ENCODE data around the gene MT1E. TPM values are rescaled to one million over a fixed set of nuclear protein-coding genes. Genes with fewer than 3 reads are reported as not detected.

MT1E gene
- total and polyA plus RNA-seq, 3 donors from 2014 or later: 10.5 to 55.4 (median 22.4) TPM

DNA sequence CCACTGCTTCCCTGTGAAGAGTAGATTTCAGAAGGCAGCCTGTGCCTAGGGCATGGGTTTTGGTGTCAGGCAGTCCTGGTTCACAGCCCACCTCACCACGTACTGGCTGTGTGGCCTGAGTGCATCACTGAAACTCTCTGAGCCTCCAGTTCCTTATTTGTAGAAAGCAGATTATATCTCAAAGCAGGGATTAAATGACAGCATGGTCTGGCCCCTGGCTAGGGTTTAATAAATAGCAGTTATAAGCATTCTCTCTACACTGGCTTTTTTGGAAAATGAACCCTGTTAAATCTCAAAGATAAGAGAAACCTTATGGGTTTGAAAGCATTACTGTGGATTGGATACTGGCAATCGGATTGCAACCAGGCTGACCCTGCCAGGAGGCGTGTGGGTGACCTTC is 4.0 kb downstream of the MT1E start:
- H3K4me1 ChIP-seq: peaks cover 8% of the 10 kb centered on the region
- H3K36me3 ChIP-seq (ENCODE audit: low read depth, missing control alignments): no peaks in the 10 kb centered on the region
- DNase-seq: no peak
- H3K27ac ChIP-seq: no peak overlapping the region
- no peak overlapping the region for H3K4me3 ChIP-seq
- no peak for TF ChIP-seq POLR2A (IDR thresholded peaks at IDR 0.05)
- TF ChIP-seq, protein P1, sequence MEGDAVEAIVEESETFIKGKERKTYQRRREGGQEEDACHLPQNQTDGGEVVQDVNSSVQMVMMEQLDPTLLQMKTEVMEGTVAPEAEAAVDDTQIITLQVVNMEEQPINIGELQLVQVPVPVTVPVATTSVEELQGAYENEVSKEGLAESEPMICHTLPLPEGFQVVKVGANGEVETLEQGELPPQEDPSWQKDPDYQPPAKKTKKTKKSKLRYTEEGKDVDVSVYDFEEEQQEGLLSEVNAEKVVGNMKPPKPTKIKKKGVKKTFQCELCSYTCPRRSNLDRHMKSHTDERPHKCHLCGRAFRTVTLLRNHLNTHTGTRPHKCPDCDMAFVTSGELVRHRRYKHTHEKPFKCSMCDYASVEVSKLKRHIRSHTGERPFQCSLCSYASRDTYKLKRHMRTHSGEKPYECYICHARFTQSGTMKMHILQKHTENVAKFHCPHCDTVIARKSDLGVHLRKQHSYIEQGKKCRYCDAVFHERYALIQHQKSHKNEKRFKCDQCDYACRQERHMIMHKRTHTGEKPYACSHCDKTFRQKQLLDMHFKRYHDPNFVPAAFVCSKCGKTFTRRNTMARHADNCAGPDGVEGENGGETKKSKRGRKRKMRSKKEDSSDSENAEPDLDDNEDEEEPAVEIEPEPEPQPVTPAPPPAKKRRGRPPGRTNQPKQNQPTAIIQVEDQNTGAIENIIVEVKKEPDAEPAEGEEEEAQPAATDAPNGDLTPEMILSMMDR (IDR thresholded peaks at IDR 0.05): no peak
- no peaks in the 10 kb centered on the region for H3K27me3 ChIP-seq
- no peaks in the 10 kb centered on the region for H3K9me3 ChIP-seq
- WGBS, 2 donors: 86 to 91% methylated on average over 2 to 3 of the region's 3 CpGs
- intact Hi-C loops (cut with DNase I; ENCODE audit: low total_unique reads): no loop called here

DNA sequence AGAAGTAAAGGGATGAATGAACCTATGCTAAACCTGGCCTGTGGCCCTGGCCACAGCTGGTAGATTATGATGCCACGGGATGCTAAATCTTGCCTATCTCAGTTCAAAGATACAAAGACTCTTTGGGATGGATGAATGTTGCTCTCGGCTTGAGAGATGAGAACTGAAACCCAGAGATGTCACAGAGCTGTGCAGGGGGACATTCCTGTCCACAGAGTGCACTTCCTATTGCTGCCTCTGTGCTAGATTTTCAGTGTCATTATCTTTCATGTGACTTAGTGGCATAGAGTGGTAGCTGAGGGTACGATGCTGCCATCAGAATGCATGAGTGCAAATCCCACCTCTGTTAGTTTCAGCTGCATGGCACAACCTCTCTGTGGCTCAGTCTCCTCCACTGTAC is 4.6 kb downstream of the MT1E start:
- TF ChIP-seq POLR2A (IDR thresholded peaks at IDR 0.05): no peak
- TF ChIP-seq, protein P1 (IDR thresholded peaks at IDR 0.05): no peak
- H3K36me3 ChIP-seq (ENCODE audit: low read depth, missing control alignments): no peaks in the 10 kb centered on the region
- H3K27me3 ChIP-seq: no peaks in the 10 kb centered on the region
- H3K9me3 ChIP-seq: no peaks in the 10 kb centered on the region
- H3K4me3 ChIP-seq: no peak overlapping the region
- H3K4me1 ChIP-seq: peaks cover 8% of the 10 kb centered on the region
- WGBS, 2 donors: 83 to 87% methylated on average over 3 of the region's 3 CpGs
- no peak overlapping the region for H3K27ac ChIP-seq
- intact Hi-C loops (cut with DNase I; ENCODE audit: low total_unique reads): no loop called here
- DNase-seq: no peak

DNA sequence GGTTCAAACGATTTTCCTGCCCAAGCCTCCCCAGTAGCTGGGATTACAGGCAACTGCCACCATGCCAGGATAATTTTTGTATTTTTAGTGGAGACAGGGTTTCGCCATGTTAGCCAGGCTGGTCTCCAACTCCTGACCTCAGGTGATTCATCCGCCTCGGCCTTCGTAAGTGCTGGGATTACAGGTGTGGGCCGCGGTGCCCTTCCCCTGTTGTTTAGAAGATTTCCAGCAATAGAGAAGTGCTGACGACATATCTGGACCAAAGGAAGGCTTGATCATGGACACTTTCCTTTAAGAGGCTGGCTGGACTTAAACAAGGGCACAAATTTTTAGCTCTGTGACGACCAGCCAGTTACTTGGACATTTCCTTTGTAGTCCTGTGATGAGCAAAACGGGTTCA is 5.6 kb downstream of the MT1E start:
- 80 to 84% methylated on average over 7 to 10 of the region's 10 CpGs for WGBS, 2 donors
- no peak for DNase-seq
- Histone ChIP-seq H3K36me3 (ENCODE audit: low read depth, missing control alignments) (no peaks in the 10 kb centered on the region), H3K27me3 (no peaks in the 10 kb centered on the region), H3K4me3 (no peak overlapping the region), H3K4me1 (peaks cover 8% of the 10 kb centered on the region), H3K27ac (no peak overlapping the region), H3K9me3 (no peaks in the 10 kb centered on the region)
- intact Hi-C loops (cut with DNase I; ENCODE audit: low total_unique reads): no loop called here
- TF ChIP-seq POLR2A (IDR thresholded peaks at IDR 0.05): no peak
- TF ChIP-seq, protein P1 (IDR thresholded peaks at IDR 0.05): no peak

DNA sequence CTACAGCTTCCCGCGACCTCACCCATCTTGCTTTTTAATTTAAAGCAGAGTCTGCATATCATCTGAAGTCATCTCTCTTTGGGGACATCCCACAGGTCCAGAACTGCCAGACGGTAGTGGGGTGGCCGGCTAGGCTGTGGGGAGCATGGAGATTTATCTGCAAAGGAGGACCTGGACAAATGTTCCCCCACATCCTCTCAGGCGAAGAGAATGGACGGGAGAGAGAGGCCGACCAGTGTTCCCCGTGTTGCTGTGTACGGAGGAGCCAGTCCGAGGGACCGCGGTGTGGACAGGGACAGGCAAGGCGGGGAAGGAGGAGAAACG is 6.2 kb downstream of the MT1E start:
- no peaks in the 10 kb centered on the region for H3K36me3 ChIP-seq (ENCODE audit: low read depth, missing control alignments)
- WGBS, 2 donors: 24 to 50% methylated on average over 4 to 14 of the region's 14 CpGs
- peaks cover 8% of the 10 kb centered on the region for H3K4me1 ChIP-seq
- intact Hi-C loops (cut with DNase I; ENCODE audit: low total_unique reads): no loop called here
- no peaks in the 10 kb centered on the region for H3K9me3 ChIP-seq
- peak overlapping the region; percentile 40 to 57 for H3K4me3 ChIP-seq
- TF ChIP-seq POLR2A (IDR thresholded peaks at IDR 0.05): no peak
- TF ChIP-seq, protein P1 (IDR thresholded peaks at IDR 0.05): no peak
- peak overlapping the region in 1 of 2 donors; percentile 69 for H3K27ac ChIP-seq
- no peaks in the 10 kb centered on the region for H3K27me3 ChIP-seq
- DNase-seq: no peak

DNA sequence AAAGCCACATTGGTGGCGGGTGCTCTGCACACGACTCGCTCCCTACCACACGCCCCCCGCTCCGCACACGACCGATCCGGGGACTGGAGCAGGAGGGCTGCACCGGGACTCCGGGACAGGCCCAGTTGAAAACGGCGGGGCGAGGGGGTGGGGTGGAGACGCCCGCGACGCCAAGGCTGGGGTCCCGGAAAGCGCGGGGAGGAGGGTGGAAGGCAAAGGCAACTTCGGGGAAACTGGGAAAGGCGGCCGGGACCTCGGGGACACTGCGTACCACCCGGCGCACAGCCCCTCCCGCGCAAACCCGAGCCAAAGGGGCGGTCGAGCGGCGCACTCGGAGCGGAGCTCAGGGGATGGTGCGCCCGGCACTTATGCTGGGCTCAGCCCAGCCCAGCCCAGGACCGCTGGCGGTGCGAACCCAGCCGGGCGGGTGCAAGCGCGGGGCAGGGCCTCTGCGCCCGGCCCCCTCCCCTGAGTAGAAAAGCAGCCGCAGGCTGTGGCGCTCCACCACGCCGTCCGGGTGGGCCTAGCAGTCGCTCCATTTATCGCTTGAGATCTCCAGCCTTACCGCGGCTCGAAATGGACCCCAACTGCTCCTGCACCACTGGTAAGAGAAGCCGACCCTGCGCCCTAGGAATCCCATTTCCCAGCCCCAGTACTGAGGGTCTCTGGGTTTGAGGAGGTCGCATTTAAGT is 6.7 kb downstream of the MT1E start, which contains the start of gene MT1M:
Gene MT1M, plus strand, starts transcription at position 504 of the 692 bp plus-strand sequence. Its CDS starts 73 bp downstream, at position 577.
- DNase-seq: peak; percentile 34
- H3K9me3 ChIP-seq: no peaks in the 10 kb centered on the region
- intact Hi-C loops (cut with DNase I; ENCODE audit: low total_unique reads): no loop called here
- no peaks in the 10 kb centered on the region for H3K36me3 ChIP-seq (ENCODE audit: low read depth, missing control alignments)
- TF ChIP-seq, protein P1 (IDR thresholded peaks at IDR 0.05): no peak
- peak within 1 kb of the TSS in 1 of 2 donors; percentile 69 for H3K27ac ChIP-seq
- H3K27me3 ChIP-seq: no peaks in the 10 kb centered on the region
- H3K4me1 ChIP-seq: peaks cover 8% of the 10 kb centered on the region
- 2 to 4% methylated on average over 25 to 58 of the region's 61 CpGs for WGBS, 2 donors
- H3K4me3 ChIP-seq: peak within 1 kb of the TSS; percentile 40 to 57

All from testis (tissue), 3 donors.